MM.1S (cell line): Measurements from ENCODE around the gene DENND1A.

Experiments
- DNase-seq: peaks from one replicate; pipeline ENCODE4 v3.0.0-alpha.2; 2015
- H2AFZ ChIP-seq: fragments of 300-600 bp; sonication (generic); 2 replicates; pipeline ENCODE4 v1.6.0; 2016; ENCODE audit warnings: antibody characterized with exemption, low read length
- H3F3A ChIP-seq: fragments of 300-600 bp; sonication (generic); 2 replicates; pipeline ENCODE4 v1.6.1; 2016; ENCODE audit warnings: mild to moderate bottlenecking, antibody characterized with exemption, low read length, moderate library complexity, mixed read lengths; ENCODE audit not compliant: insufficient read depth
- H3K27ac ChIP-seq: fragments of 300-600 bp; sonication (generic); 2 replicates; pipeline ENCODE4 v1.5.1; 2016; ENCODE audit warnings: mild to moderate bottlenecking, low read length
- H3K27me3 ChIP-seq: fragments of 300-600 bp; sonication (generic); replicated peaks from 2 replicates; pipeline ENCODE4 v1.6.0; 2016; ENCODE audit warnings: low read length; ENCODE audit not compliant: insufficient read depth
- H3K36me3 ChIP-seq: fragments of 300-600 bp; sonication (generic); replicated peaks from 2 replicates; pipeline ENCODE4 v1.6.1; 2016; ENCODE audit warnings: mild to moderate bottlenecking, low read length, mixed read lengths; ENCODE audit not compliant: insufficient read depth
- H3K4me1 ChIP-seq: fragments of 300-600 bp; sonication (generic); 2 replicates; pipeline ENCODE4 v1.6.1; 2016; ENCODE audit warnings: low read length, mixed read lengths
- H3K4me2 ChIP-seq: fragments of 300-600 bp; sonication (generic); 2 replicates; pipeline ENCODE4 v1.6.0; 2016; ENCODE audit warnings: low read depth, low read length
- H3K4me3 ChIP-seq: fragments of 300-600 bp; sonication (generic); 2 replicates; pipeline ENCODE4 v1.5.1; 2016; ENCODE audit warnings: low read length, mixed read lengths
- H3K79me2 ChIP-seq: fragments of 300-600 bp; sonication (generic); 2 replicates; pipeline ENCODE4 v1.6.1; 2016; ENCODE audit warnings: mixed run types, low read length, mixed read lengths
- H3K9ac ChIP-seq: fragments of 300-600 bp; sonication (generic); 2 replicates; pipeline ENCODE4 v1.6.1; 2016; ENCODE audit warnings: low read length, mixed read lengths
- H3K9me2 ChIP-seq: fragments of 300-600 bp; sonication (generic); replicated peaks from 2 replicates; pipeline ENCODE4 v1.6.1; 2016; ENCODE audit warnings: mild to moderate bottlenecking, low read length, mixed read lengths; ENCODE audit not compliant: insufficient read depth
- H3K9me3 ChIP-seq: fragments of 300-600 bp; sonication (generic); replicated peaks from 2 replicates; pipeline ENCODE4 v1.6.1; 2016; ENCODE audit warnings: mild to moderate bottlenecking, low read length, mixed read lengths; ENCODE audit not compliant: insufficient read depth
- H4K20me1 ChIP-seq: fragments of 300-600 bp; sonication (generic); 2 replicates; pipeline ENCODE4 v1.6.1; 2016; ENCODE audit warnings: mild to moderate bottlenecking, low read length, moderate library complexity, mixed read lengths; ENCODE audit not compliant: insufficient read depth
- EZH2 ChIP-seq: fragments of 300-600 bp; sonication (generic); optimal IDR thresholded peaks from 2 replicates; pipeline ENCODE3; 2017; ENCODE audit warnings: low read depth, mild to moderate bottlenecking, antibody characterized with exemption, low read length, mixed read lengths
- EZH2phosphoT487 ChIP-seq: fragments of 300-600 bp; sonication (generic); IDR thresholded peaks from 2 replicates; pipeline ENCODE4 v1.6.1; 2018; ENCODE audit warnings: antibody characterized with exemption, low read length
- TF ChIP-seq, protein P1 (sequence below): fragments of 300-600 bp; sonication (generic); IDR thresholded peaks from 2 replicates; pipeline ENCODE4 v1.5.1; 2016; ENCODE audit warnings: antibody characterized with exemption, low read length, mixed read lengths

DENND1A gene

GRCh38 chr9:123654994-123655637 lies 274.8 kb downstream of the DENND1A start:
- Histone ChIP-seq H4K20me1 (no peaks in the 10 kb centered on the region), H3K79me2 (no peaks in the 10 kb centered on the region), H3F3A (no peaks in the 10 kb centered on the region), H3K4me3 (no peak overlapping the region), H3K27ac (no peak overlapping the region), H3K27me3 (no peaks in the 10 kb centered on the region), H3K4me1 (no peaks in the 10 kb centered on the region), H3K9ac (no peak overlapping the region), H3K9me2 (no peaks in the 10 kb centered on the region), H3K36me3 (no peaks in the 10 kb centered on the region), H3K4me2 (no peak overlapping the region), H3K9me3 (no peaks in the 10 kb centered on the region), H2AFZ (no peak overlapping the region)
- TF ChIP-seq, protein P1, sequence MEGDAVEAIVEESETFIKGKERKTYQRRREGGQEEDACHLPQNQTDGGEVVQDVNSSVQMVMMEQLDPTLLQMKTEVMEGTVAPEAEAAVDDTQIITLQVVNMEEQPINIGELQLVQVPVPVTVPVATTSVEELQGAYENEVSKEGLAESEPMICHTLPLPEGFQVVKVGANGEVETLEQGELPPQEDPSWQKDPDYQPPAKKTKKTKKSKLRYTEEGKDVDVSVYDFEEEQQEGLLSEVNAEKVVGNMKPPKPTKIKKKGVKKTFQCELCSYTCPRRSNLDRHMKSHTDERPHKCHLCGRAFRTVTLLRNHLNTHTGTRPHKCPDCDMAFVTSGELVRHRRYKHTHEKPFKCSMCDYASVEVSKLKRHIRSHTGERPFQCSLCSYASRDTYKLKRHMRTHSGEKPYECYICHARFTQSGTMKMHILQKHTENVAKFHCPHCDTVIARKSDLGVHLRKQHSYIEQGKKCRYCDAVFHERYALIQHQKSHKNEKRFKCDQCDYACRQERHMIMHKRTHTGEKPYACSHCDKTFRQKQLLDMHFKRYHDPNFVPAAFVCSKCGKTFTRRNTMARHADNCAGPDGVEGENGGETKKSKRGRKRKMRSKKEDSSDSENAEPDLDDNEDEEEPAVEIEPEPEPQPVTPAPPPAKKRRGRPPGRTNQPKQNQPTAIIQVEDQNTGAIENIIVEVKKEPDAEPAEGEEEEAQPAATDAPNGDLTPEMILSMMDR = no peak
- no peak for TF ChIP-seq EZH2
- no peak for TF ChIP-seq EZH2phosphoT487
- DNase-seq = no peak

DNA sequence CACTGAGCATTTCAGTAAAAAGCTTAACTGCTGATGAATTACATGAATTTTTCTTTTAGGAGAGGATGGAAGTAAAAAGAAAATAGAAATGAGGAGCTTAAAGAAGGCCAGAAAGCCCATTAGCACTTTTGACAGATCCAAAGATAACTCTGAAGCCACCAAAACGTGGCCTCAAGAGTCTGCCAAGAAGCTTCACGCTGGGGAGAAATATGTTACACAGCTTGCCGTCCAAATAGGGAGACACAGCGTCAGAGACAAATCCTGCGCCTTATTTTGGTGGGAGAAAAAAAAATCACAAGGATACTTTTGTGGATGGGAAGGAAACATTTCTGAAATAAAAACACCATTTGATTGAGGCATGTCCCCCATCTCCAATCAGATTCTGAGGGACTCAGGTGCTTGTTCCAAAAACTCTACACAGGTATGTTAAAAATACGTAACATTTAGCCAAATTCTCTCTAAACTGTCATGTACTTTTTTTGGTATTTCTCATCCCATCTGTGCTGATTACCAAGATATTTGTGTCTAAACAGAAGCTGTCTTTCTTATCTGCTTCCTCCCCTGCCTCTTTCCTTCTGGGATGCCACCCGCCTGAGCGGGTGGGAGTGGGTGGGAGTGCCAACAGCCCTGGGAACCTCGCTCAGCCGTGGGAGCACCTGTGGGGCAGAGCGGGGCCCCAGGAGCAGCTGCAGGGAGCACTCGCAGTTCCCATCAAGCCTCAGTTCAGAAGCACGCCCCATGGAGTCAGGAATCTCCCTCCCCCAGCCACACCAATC lies 275.5 kb downstream of the DENND1A start:
- no peaks in the 10 kb centered on the region for H3K79me2 ChIP-seq
- no peaks in the 10 kb centered on the region for H3K4me1 ChIP-seq
- H3K36me3 ChIP-seq = no peaks in the 10 kb centered on the region
- TF ChIP-seq EZH2 (no peak), EZH2phosphoT487 (no peak)
- TF ChIP-seq, protein P1 = no peak
- no peak overlapping the region for H2AFZ ChIP-seq
- H3K9me3 ChIP-seq = no peaks in the 10 kb centered on the region
- H3K9me2 ChIP-seq = no peaks in the 10 kb centered on the region
- H3K4me3 ChIP-seq = no peak overlapping the region
- no peak overlapping the region for H3K27ac ChIP-seq
- no peak overlapping the region for H3K9ac ChIP-seq
- H4K20me1 ChIP-seq = no peaks in the 10 kb centered on the region
- H3F3A ChIP-seq = no peaks in the 10 kb centered on the region
- DNase-seq = no peak
- no peak overlapping the region for H3K4me2 ChIP-seq
- H3K27me3 ChIP-seq = no peaks in the 10 kb centered on the region

DNA sequence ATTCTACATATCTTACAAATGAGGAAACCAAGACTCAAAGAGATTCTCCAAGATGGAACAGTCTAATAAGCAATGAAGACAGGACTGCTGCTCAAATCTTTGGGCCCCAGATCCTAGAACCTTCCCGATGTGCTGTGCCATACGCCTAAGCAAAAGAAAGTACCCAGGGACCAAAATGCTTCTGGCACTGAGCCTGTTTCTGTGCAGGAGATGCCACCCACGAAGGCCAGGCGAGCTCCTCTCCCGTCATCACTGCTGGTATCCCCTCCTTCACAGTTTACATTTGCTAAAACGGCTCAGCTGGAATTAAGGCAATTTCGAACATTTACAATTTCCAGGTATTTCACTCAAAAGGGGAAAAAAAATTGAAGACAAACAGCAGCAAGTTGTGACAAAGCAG lies 277.5 kb downstream of the DENND1A start:
- Histone ChIP-seq H3K4me1 (no peaks in the 10 kb centered on the region), H3F3A (no peaks in the 10 kb centered on the region), H3K27ac (no peak overlapping the region), H3K9ac (no peak overlapping the region), H3K9me3 (no peaks in the 10 kb centered on the region), H4K20me1 (no peaks in the 10 kb centered on the region), H3K36me3 (no peaks in the 10 kb centered on the region), H2AFZ (no peak overlapping the region), H3K4me2 (no peak overlapping the region), H3K27me3 (no peaks in the 10 kb centered on the region), H3K9me2 (no peaks in the 10 kb centered on the region), H3K79me2 (no peaks in the 10 kb centered on the region), H3K4me3 (no peak overlapping the region)
- DNase-seq = no peak
- TF ChIP-seq EZH2phosphoT487 (no peak), EZH2 (no peak)
- TF ChIP-seq, protein P1 = no peak
